ENCODE results near the gene MMD2. TPM values are rescaled to one million over a fixed set of nuclear protein-coding genes. Genes with fewer than 3 reads are reported as not detected.
A peak's percentile ranks its signal among the peaks of the same experiment; 100 is the strongest.
"Not testable (repeated sequence)": the region's sequence is repeated elsewhere in the genome, so short reads cannot be mapped to it uniquely, and the experiment has no call there.

MMD2 gene
- polyA plus RNA-seq, 1 experiment, result not detected

GRCh38 chr7:4993471-4993870 lies 34.5 kb upstream of the MMD2 start:
- no peak for TF ChIP-seq CTCF (IDR thresholded peaks at IDR 0.05; ENCODE audit: low read depth, low read length)
- H3K9me3 ChIP-seq (ENCODE audit: control insufficient read depth, insufficient read depth, low read length), result no peaks in the 10 kb centered on the region
- ChIA-PET POLR2A (interaction anchor here (0.6 kb wide), 1 partner anchor 20 kb away, joined by 3 read pairs; no protein-coding TSS in a partner anchor), CTCF (interaction anchor here (0.8 to 1.0 kb wide), 2 partner anchors 19 to 20 kb away, joined by 4 read pairs; no protein-coding TSS in a partner anchor)
- H3K27ac ChIP-seq (ENCODE audit: low read depth, low read length), result no peak overlapping the region
- no peak for DNase-seq (ENCODE audit: low read depth, low spot score)
- no peaks in the 10 kb centered on the region for H3K27me3 ChIP-seq (ENCODE audit: control insufficient read depth, insufficient read depth, low read length)
- H3K4me3 ChIP-seq (ENCODE audit: low read depth, low read length), result no peak overlapping the region

- POLR2A ChIA-PET; H3K4me3 ChIP-seq (ENCODE audit: low read depth, low read length); H3K27ac ChIP-seq (ENCODE audit: low read depth, low read length); DNase-seq (ENCODE audit: low read depth, low spot score); H3K9me3 ChIP-seq (ENCODE audit: control insufficient read depth, insufficient read depth, low read length); H3K27me3 ChIP-seq (ENCODE audit: control insufficient read depth, insufficient read depth, low read length): not testable (repeated sequence)
- CTCF ChIA-PET, result interaction anchor here (1.5 kb wide), 1 partner anchor 9 kb away, joined by 9 read pairs; no protein-coding TSS in a partner anchor
Observed at GRCh38 chr7:4982741-4983140, 23.8 kb upstream of the MMD2 start.

GRCh38 chr7:4981295-4981890 lies 22.4 kb upstream of the MMD2 start:
- H3K9me3 ChIP-seq (ENCODE audit: control insufficient read depth, insufficient read depth, low read length); H3K27ac ChIP-seq (ENCODE audit: low read depth, low read length); POLR2A ChIA-PET; DNase-seq (ENCODE audit: low read depth, low spot score); H3K27me3 ChIP-seq (ENCODE audit: control insufficient read depth, insufficient read depth, low read length); H3K4me3 ChIP-seq (ENCODE audit: low read depth, low read length); CTCF ChIA-PET: not testable (repeated sequence)

- CTCF ChIA-PET, result interaction anchor here (1.4 kb wide), 1 partner anchor 184 kb away, joined by 6 read pairs; no protein-coding TSS in a partner anchor
- H3K9me3 ChIP-seq (ENCODE audit: control insufficient read depth, insufficient read depth, low read length); DNase-seq (ENCODE audit: low read depth, low spot score); H3K4me3 ChIP-seq (ENCODE audit: low read depth, low read length); H3K27ac ChIP-seq (ENCODE audit: low read depth, low read length); H3K27me3 ChIP-seq (ENCODE audit: control insufficient read depth, insufficient read depth, low read length); POLR2A ChIA-PET: not testable (repeated sequence)
Observed at GRCh38 chr7:4975626-4976025, 16.6 kb upstream of the MMD2 start.

GRCh38 chr7:4973728-4974198 lies 14.8 kb upstream of the MMD2 start:
- POLR2A ChIA-PET, result interaction anchor here (0.6 to 1.2 kb wide), 6 partner anchors 19 to 1845 kb away, joined by 3 to 6 read pairs (median 4); partner anchors contain the start of gene AP5Z1
- Histone ChIP-seq H3K27ac (ENCODE audit: low read depth, low read length) (peak overlapping the region; percentile 89), H3K4me3 (ENCODE audit: low read depth, low read length) (peak overlapping the region; percentile 78), H3K9me3 (ENCODE audit: control insufficient read depth, insufficient read depth, low read length) (no peaks in the 10 kb centered on the region), H3K27me3 (ENCODE audit: control insufficient read depth, insufficient read depth, low read length) (no peaks in the 10 kb centered on the region)
- TF ChIP-seq CTCF (IDR thresholded peaks at IDR 0.05; ENCODE audit: low read depth, low read length), result peak; percentile 81
- DNase-seq (ENCODE audit: low read depth, low spot score), result peak; percentile 68
- CTCF ChIA-PET, result interaction anchor here (0.6 to 1.8 kb wide), 30 partner anchors 9 to 288 kb away, joined by 3 to 17 read pairs (median 4); partner anchors contain the start of gene RBAK

- H3K27ac ChIP-seq (ENCODE audit: low read depth, low read length); H3K27me3 ChIP-seq (ENCODE audit: control insufficient read depth, insufficient read depth, low read length); H3K9me3 ChIP-seq (ENCODE audit: control insufficient read depth, insufficient read depth, low read length); H3K4me3 ChIP-seq (ENCODE audit: low read depth, low read length); POLR2A ChIA-PET; DNase-seq (ENCODE audit: low read depth, low spot score): not testable (repeated sequence)
- CTCF ChIA-PET, result interaction anchor here (0.5 to 1.4 kb wide), 3 partner anchors 80 to 180 kb away, joined by 4 to 17 read pairs (median 6); no protein-coding TSS in a partner anchor
Observed at GRCh38 chr7:4972446-4972845, 13.5 kb upstream of the MMD2 start.
